OCI-LY1 (cell line): ENCODE results near the gene MED12.

ENCODE experiments used
- H2AFZ ChIP-seq: fragments of 200-600 bp; sonication (generic), shearing (Covaris generic); 2 replicates; pipeline ENCODE4 v1.6.0; 2014; ENCODE audit warnings: antibody characterized with exemption, mild to moderate bottlenecking, low read length
- H3F3A ChIP-seq: fragments of 200-600 bp; sonication (generic), shearing (Covaris generic); 2 replicates; pipeline ENCODE4 v1.6.0; 2014; ENCODE audit warnings: mild to moderate bottlenecking, antibody characterized with exemption, low read length, moderate library complexity; ENCODE audit not compliant: insufficient read depth
- H3K27ac ChIP-seq: fragments of 200-600 bp; sonication (generic); 2 replicates; pipeline ENCODE4 v1.5.1; 2014; ENCODE audit warnings: low read length, mixed run types, mild to moderate bottlenecking, low read depth; ENCODE audit not compliant: poor library complexity, severe bottlenecking
- H3K27me3 ChIP-seq: fragments of 200-600 bp; sonication (generic); 2 replicates; pipeline ENCODE4 v1.6.0; 2014; ENCODE audit warnings: antibody characterized with exemption, mild to moderate bottlenecking, low read length, moderate library complexity; ENCODE audit not compliant: insufficient read depth
- H3K36me3 ChIP-seq: fragments of 200-600 bp; sonication (generic); 2 replicates; pipeline ENCODE4 v1.6.1; 2014; ENCODE audit warnings: mild to moderate bottlenecking, antibody characterized with exemption, low read length, moderate library complexity, mixed read lengths; ENCODE audit not compliant: insufficient read depth
- H3K4me1 ChIP-seq: fragments of 200-600 bp; sonication (generic); 2 replicates; pipeline ENCODE4 v1.5.1; 2014; ENCODE audit warnings: mild to moderate bottlenecking, low read length, moderate library complexity; ENCODE audit not compliant: insufficient read depth, severe bottlenecking
- H3K4me2 ChIP-seq: fragments of 200-600 bp; sonication (generic), shearing (Covaris generic); 2 replicates; pipeline ENCODE4 v1.6.1; 2014; ENCODE audit warnings: low read length
- H3K4me3 ChIP-seq: fragments of 200-600 bp; sonication (generic); 2 replicates; pipeline ENCODE4 v1.5.1; 2014; ENCODE audit warnings: low read length, low read depth, mild to moderate bottlenecking, mixed read lengths; ENCODE audit not compliant: poor library complexity, severe bottlenecking
- H3K79me2 ChIP-seq: fragments of 200-600 bp; shearing (Covaris generic); 2 replicates; pipeline ENCODE4 v1.6.1; 2016; ENCODE audit warnings: mixed run types, low read length, mixed read lengths; ENCODE audit not compliant: insufficient read depth
- H3K9ac ChIP-seq: fragments of 200-600 bp; sonication (generic), shearing (Covaris generic); 2 replicates; pipeline ENCODE4 v1.6.1; 2014; ENCODE audit warnings: mild to moderate bottlenecking, low read length, mixed read lengths
- H3K9me2 ChIP-seq: fragments of 200-600 bp; sonication (generic), shearing (Covaris generic); 2 replicates; pipeline ENCODE4 v1.6.1; 2014; ENCODE audit warnings: low read depth, mild to moderate bottlenecking, low read length, mixed read lengths
- H3K9me3 ChIP-seq: fragments of 200-600 bp; shearing (Covaris generic); 2 replicates; pipeline ENCODE4 v1.6.1; 2014; ENCODE audit warnings: low read length, mixed read lengths
- H4K20me1 ChIP-seq: fragments of 200-600 bp; sonication (generic), shearing (Covaris generic); 2 replicates; pipeline ENCODE4 v1.6.0; 2016; ENCODE audit warnings: mild to moderate bottlenecking, low read length; ENCODE audit not compliant: insufficient read depth
- EZH2 ChIP-seq: fragments of 200-600 bp; sonication (generic), shearing (Covaris generic); IDR thresholded peaks from 2 replicates; pipeline ENCODE4 v1.8.0; 2017; ENCODE audit warnings: borderline replicate concordance, mixed run types, mild to moderate bottlenecking, antibody characterized with exemption, low read length, moderate library complexity, mixed read lengths
- TF ChIP-seq, protein P1 (sequence below): fragments of 200-600 bp; sonication (generic), shearing (Covaris generic); IDR thresholded peaks from 2 replicates; pipeline ENCODE4 v1.5.1; 2017; ENCODE audit warnings: mild to moderate bottlenecking, antibody characterized with exemption, low read length, moderate library complexity, mixed read lengths

MED12 gene

DNA sequence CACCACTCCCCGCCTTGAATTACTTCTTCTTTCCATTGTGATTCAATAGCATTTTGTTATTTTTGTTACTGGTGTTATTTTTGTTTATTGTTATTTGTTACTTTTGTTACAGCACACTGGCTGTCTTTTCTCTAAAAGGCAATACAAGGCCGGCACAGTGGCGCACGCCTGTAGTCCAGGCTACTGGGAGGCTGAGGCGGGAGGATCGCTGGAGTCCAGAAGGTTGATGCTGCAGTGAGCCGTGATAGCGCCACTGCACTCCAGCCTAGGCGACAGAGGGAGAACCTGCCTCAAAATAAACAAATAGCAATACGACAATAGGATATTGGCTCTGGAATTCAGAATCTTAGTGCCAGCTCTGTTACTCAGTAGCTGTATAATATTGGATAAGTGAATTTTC lies 1.0 kb upstream of the MED12 start:
- TF ChIP-seq, protein P1, sequence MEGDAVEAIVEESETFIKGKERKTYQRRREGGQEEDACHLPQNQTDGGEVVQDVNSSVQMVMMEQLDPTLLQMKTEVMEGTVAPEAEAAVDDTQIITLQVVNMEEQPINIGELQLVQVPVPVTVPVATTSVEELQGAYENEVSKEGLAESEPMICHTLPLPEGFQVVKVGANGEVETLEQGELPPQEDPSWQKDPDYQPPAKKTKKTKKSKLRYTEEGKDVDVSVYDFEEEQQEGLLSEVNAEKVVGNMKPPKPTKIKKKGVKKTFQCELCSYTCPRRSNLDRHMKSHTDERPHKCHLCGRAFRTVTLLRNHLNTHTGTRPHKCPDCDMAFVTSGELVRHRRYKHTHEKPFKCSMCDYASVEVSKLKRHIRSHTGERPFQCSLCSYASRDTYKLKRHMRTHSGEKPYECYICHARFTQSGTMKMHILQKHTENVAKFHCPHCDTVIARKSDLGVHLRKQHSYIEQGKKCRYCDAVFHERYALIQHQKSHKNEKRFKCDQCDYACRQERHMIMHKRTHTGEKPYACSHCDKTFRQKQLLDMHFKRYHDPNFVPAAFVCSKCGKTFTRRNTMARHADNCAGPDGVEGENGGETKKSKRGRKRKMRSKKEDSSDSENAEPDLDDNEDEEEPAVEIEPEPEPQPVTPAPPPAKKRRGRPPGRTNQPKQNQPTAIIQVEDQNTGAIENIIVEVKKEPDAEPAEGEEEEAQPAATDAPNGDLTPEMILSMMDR, result no peak
- TF ChIP-seq EZH2, result no peak
- peak overlapping the region; percentile 75 for H3K27ac ChIP-seq
- peaks cover 24% of the 10 kb centered on the region for H3K36me3 ChIP-seq
- H3K4me3 ChIP-seq, result peak overlapping the region; percentile 94
- peak overlapping the region; percentile 98 for H3K4me2 ChIP-seq
- H2AFZ ChIP-seq, result no peak overlapping the region
- peaks cover 30% of the 10 kb centered on the region for H3K4me1 ChIP-seq
- H3K9me3 ChIP-seq, result no peaks in the 10 kb centered on the region
- no peaks in the 10 kb centered on the region for H3K79me2 ChIP-seq
- H3F3A ChIP-seq, result no peaks in the 10 kb centered on the region
- no peaks in the 10 kb centered on the region for H3K27me3 ChIP-seq
- peak overlapping the region; percentile 93 for H3K9ac ChIP-seq
- no peaks in the 10 kb centered on the region for H4K20me1 ChIP-seq
- H3K9me2 ChIP-seq, result no peaks in the 10 kb centered on the region

DNA sequence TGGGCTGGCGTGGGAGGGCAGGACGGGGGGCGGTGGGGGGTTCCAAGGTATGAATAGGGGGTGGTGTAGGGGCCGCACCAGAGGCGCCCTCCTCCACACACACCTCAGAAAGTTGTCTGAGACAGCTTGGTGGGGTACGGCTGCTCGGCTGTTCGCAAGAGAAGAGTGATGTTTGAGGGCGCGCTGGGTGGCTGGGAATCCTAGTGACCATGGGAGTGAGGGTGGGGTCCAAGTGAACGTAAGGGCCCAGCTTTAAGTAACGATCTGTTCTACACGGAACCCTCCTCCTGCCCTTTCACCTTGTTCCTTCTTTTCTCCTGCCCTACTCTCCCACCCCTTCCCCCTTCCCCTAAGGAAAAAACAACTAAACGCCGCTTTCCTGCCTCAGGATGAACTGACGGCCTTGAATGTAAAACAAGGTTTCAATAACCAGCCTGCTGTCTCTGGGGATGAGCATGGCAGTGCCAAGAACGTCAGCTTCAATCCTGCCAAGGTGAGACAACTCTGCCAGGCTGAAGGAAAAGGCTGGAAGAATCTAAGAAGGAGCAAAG lies 664 bp downstream of the MED12 start:
- no peaks in the 10 kb centered on the region for H3K27me3 ChIP-seq
- peak overlapping the region; percentile 54 for H3K27ac ChIP-seq
- no peak overlapping the region for H2AFZ ChIP-seq

DNA sequence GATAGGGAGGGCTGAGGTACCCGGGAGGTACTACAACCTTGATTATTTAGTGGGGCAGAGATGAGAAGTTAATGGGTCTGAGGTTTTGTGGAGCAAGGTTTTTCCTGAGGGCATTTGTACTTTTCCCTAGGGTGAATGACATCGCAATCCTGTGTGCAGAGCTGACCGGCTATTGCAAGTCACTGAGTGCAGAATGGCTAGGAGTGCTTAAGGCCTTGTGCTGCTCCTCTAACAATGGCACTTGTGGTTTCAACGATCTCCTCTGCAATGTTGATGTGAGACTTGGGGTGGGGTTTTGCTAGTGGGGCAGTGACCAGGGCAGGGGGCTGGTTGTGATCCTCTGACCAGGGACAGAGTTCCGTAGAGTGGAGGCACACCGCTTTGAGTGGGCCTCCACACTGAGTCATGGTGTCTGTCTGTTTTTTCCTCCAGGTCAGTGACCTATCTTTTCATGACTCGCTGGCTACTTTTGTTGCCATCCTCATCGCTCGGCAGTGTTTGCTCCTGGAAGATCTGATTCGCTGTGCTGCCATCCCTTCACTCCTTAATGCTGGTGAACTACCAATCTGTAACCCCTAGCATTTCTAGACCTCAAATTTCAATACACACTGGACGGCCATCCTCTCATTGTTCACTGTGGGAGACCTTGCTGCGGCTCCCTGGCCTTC lies 9.9 kb downstream of the MED12 start:
- no peak overlapping the region for H3K27ac ChIP-seq
- H3K9ac ChIP-seq, result no peak overlapping the region
- H3K27me3 ChIP-seq, result no peaks in the 10 kb centered on the region
- H3K9me3 ChIP-seq, result no peaks in the 10 kb centered on the region
- peaks cover 71% of the 10 kb centered on the region for H3K36me3 ChIP-seq
- no peaks in the 10 kb centered on the region for H4K20me1 ChIP-seq
- H3K4me2 ChIP-seq, result no peak overlapping the region
- no peaks in the 10 kb centered on the region for H3K9me2 ChIP-seq
- no peak for TF ChIP-seq EZH2
- TF ChIP-seq, protein P1, result no peak
- no peak overlapping the region for H3K4me3 ChIP-seq
- H3F3A ChIP-seq, result no peaks in the 10 kb centered on the region
- no peaks in the 10 kb centered on the region for H3K4me1 ChIP-seq
- no peaks in the 10 kb centered on the region for H3K79me2 ChIP-seq
- H2AFZ ChIP-seq, result no peak overlapping the region

More for the DNA sequence above, 664 bp downstream of the MED12 start:
- peak overlapping the region; percentile 94 for H3K4me3 ChIP-seq
- no peaks in the 10 kb centered on the region for H3K79me2 ChIP-seq
- H3F3A ChIP-seq, result no peaks in the 10 kb centered on the region
- peak overlapping the region; percentile 93 for H3K9ac ChIP-seq
- peak overlapping the region; percentile 98 for H3K4me2 ChIP-seq
- H3K36me3 ChIP-seq, result peaks cover 41% of the 10 kb centered on the region
- H4K20me1 ChIP-seq, result no peaks in the 10 kb centered on the region
- H3K4me1 ChIP-seq, result peaks cover 23% of the 10 kb centered on the region
- H3K9me3 ChIP-seq, result no peaks in the 10 kb centered on the region
- TF ChIP-seq EZH2, result no peak
- TF ChIP-seq, protein P1, result no peak
- H3K9me2 ChIP-seq, result no peaks in the 10 kb centered on the region
